Measurements from ENCODE around the gene MYOCOS.

DNA sequence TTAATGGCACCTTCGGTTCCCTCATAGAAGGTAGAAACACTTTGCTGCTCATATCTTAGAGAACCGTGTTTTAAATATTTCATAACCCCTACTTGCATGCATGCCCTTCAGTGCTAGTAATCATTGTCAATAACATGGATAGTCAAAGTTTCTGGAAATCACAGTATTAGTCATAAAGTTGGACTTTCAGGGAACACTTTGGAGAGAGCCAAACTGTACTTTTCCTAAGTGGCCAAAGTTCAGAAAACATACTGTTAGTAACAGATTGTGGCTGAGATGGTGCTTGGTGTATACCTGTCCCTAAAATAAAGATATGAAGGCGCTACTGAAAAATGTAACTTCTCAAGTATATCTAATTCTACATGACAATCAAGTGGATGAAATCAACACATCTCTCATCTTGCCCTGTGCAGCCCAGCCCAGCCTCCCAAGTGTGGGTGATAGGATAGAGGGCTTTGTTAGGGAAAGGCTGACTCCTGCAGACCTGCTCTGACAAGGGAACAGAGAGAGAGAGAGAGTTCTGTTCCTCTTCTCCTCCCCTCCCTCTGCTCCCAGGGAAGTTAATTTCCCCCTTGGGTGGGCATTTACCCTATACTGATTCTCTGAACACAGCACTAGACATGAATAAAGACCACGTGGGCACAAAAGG is 16.0 kb downstream of the MYOCOS start:
- TF ChIP-seq POLR2A (IDR thresholded peaks at IDR 0.05; ENCODE audit: borderline replicate concordance, extremely low read depth, insufficient read depth, insufficient read length) (no peak), TCF7L2 (IDR thresholded peaks at IDR 0.05; ENCODE audit: borderline replicate concordance, extremely low read depth, insufficient read depth, insufficient read length) (no peak), RAD21 (IDR thresholded peaks at IDR 0.05; ENCODE audit: low read depth) (no peak), YY1 (IDR thresholded peaks at IDR 0.05; ENCODE audit: extremely low read depth, insufficient replicate concordance, low read depth, low read length) (no peak), CEBPB (IDR thresholded peaks at IDR 0.05; ENCODE audit: low read depth) (no peak)
- TF ChIP-seq, protein P1, sequence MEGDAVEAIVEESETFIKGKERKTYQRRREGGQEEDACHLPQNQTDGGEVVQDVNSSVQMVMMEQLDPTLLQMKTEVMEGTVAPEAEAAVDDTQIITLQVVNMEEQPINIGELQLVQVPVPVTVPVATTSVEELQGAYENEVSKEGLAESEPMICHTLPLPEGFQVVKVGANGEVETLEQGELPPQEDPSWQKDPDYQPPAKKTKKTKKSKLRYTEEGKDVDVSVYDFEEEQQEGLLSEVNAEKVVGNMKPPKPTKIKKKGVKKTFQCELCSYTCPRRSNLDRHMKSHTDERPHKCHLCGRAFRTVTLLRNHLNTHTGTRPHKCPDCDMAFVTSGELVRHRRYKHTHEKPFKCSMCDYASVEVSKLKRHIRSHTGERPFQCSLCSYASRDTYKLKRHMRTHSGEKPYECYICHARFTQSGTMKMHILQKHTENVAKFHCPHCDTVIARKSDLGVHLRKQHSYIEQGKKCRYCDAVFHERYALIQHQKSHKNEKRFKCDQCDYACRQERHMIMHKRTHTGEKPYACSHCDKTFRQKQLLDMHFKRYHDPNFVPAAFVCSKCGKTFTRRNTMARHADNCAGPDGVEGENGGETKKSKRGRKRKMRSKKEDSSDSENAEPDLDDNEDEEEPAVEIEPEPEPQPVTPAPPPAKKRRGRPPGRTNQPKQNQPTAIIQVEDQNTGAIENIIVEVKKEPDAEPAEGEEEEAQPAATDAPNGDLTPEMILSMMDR (IDR thresholded peaks at IDR 0.05 in 2 of 3, conservative IDR thresholded peaks at IDR 0.05 in 1 of 3; ENCODE audit: borderline replicate concordance in 1 of 3, insufficient read depth in 1 of 3, low read depth in 2 of 3, low read length in 2 of 3) = no peak
- TF ChIP-seq, protein P2, sequence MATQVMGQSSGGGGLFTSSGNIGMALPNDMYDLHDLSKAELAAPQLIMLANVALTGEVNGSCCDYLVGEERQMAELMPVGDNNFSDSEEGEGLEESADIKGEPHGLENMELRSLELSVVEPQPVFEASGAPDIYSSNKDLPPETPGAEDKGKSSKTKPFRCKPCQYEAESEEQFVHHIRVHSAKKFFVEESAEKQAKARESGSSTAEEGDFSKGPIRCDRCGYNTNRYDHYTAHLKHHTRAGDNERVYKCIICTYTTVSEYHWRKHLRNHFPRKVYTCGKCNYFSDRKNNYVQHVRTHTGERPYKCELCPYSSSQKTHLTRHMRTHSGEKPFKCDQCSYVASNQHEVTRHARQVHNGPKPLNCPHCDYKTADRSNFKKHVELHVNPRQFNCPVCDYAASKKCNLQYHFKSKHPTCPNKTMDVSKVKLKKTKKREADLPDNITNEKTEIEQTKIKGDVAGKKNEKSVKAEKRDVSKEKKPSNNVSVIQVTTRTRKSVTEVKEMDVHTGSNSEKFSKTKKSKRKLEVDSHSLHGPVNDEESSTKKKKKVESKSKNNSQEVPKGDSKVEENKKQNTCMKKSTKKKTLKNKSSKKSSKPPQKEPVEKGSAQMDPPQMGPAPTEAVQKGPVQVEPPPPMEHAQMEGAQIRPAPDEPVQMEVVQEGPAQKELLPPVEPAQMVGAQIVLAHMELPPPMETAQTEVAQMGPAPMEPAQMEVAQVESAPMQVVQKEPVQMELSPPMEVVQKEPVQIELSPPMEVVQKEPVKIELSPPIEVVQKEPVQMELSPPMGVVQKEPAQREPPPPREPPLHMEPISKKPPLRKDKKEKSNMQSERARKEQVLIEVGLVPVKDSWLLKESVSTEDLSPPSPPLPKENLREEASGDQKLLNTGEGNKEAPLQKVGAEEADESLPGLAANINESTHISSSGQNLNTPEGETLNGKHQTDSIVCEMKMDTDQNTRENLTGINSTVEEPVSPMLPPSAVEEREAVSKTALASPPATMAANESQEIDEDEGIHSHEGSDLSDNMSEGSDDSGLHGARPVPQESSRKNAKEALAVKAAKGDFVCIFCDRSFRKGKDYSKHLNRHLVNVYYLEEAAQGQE (IDR thresholded peaks at IDR 0.05; ENCODE audit: low read depth) = no peak
